Measurements from ENCODE around the gene DAO.

- TF ChIP-seq CTCF (conservative IDR thresholded peaks at IDR 0.05 in 1 of 2, IDR thresholded peaks at IDR 0.05 in 1 of 2; ENCODE audit: low read depth in 1 of 2, low read length in 2 of 2) (no peak), EZH2 (IDR thresholded peaks at IDR 0.05; ENCODE audit: low read length, missing control alignments) (no peak)
Measured at GRCh38 chr12:108886873-108887629, 7.2 kb downstream of the DAO start.
